Kidney (tissue), 14 donors: Measurements from ENCODE around the gene RAB11FIP2. TPM values are rescaled to one million over a fixed set of nuclear protein-coding genes. Genes with fewer than 3 reads are reported as not detected.

Experiments used
- DNase-seq, 5 donors: peaks; one replicate each; pipeline ENCODE4 v3.0.0-alpha.2; 2013 to 2020
- FAIRE-seq: peaks from 2 replicates; lab custom pipeline; 2012; peaks lifted over from hg19 to GRCh38; lab: Jason Lieb, UNC
- H3K27ac ChIP-seq, 2 donors: one replicate each; pipeline ENCODE4 v1.7.0; 2013; ENCODE audit warnings: low read depth in 2 of 2, low read length in 2 of 2, inconsistent platforms in 1 of 2
- H3K27me3 ChIP-seq: one replicate; pipeline ENCODE4 v1.7.1; 2013; ENCODE audit warnings: low read length, inconsistent platforms; ENCODE audit not compliant: control insufficient read depth, insufficient read depth
- H3K36me3 ChIP-seq, 3 donors: one replicate each; pipeline versions ENCODE4 v1.7.0 to v1.7.1; 2013; ENCODE audit warnings: low read length in 3 of 3, control low read depth in 1 of 3, inconsistent platforms in 1 of 3; ENCODE audit not compliant: insufficient read depth in 3 of 3, control insufficient read depth in 2 of 3
- H3K4me1 ChIP-seq, 3 donors: one replicate each; pipeline versions ENCODE4 v1.7.0 to v1.7.1; 2013; ENCODE audit warnings: low read length in 3 of 3, inconsistent platforms in 1 of 3, low read depth in 1 of 3; ENCODE audit not compliant: control insufficient read depth in 2 of 3, insufficient read depth in 2 of 3
- H3K4me3 ChIP-seq, 3 donors: one replicate each; pipeline versions ENCODE4 v1.7.0 to v1.8.1; 2013; ENCODE audit warnings: low read length in 3 of 3, control low read depth in 1 of 3, inconsistent platforms in 1 of 3
- H3K9ac ChIP-seq, 3 donors: one replicate each; pipeline versions ENCODE4 v1.7.0 to v1.7.1; 2013; ENCODE audit warnings: low read length in 3 of 3, control low read depth in 1 of 3, inconsistent platforms in 1 of 3
- H3K9me3 ChIP-seq, 3 donors: one replicate each; pipeline versions ENCODE4 v1.7.0 to v1.7.1; 2013; ENCODE audit warnings: low read length in 3 of 3, control low read depth in 1 of 3, inconsistent platforms in 1 of 3; ENCODE audit not compliant: control insufficient read depth in 2 of 3, insufficient read depth in 1 of 3
- intact Hi-C: fragments of 100-400 bp; cut with DNase I; formaldehyde crosslinking; loops from one replicate; pipeline ENCODE4 v1.11.1; 2022
- polyA plus RNA-seq: library from polyadenylated mRNA; stranded (reverse); fragments of 350-450 nt; fragmentation: Illumina TruSeq; extraction: RNeasy Lipid Tissue Mini Kit (QIAGEN cat#74804); gene quantifications from one replicate; pipeline ENCODE4 v1.2.3, GENCODE V29; 2014; ENCODE audit warnings: low read depth, low replicate concordance; ENCODE audit not compliant: insufficient read depth
- total RNA-seq: library from RNA; stranded (reverse); fragmentation: NEBNext Ultra II Directional; extraction: Animal tissue kit (Norgen Biotek cat#: 25700); gene quantifications from one replicate; pipeline ENCODE4 v1.2.1, GENCODE V29; 2021
- TF ChIP-seq, protein P1 (sequence below): IDR thresholded peaks from 3 replicates; pipeline ENCODE4 v1.5.1; 2012; ENCODE audit warnings: mild to moderate bottlenecking, moderate library complexity, borderline replicate concordance; ENCODE audit not compliant: insufficient read depth; ENCODE audit errors: extremely low read depth
- donor health status: control.
- donor health status: control.
- donor health status: control.
- donor health status: control.
- donor health status: control.
- donor health status: DM: yes; HTN: yes; CAD: no.
- donor health status: Normal renal cell carcinoma (clear cell type).

RAB11FIP2 gene
- total and polyA plus RNA-seq, 2 donors from 2014 or later = 8.2 to 50.4 TPM

DNA sequence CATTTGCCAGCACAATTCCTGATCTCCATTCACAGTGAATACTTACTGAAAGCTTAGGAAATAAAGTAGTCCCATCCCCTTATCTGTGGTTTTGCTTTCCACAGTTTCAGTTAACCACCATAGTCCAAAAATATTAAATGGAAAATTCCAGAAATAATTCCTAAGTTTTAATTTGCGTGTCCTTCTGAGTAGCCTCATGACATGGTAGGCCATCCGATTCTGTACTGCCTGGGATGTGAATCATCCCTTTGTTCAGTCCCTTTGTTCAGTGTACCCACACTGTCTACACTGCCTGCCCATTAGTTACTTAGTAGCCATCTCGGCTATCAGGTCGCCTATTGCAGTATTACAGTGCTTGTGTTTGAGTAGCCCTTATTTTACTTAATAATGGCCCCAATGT lies 14.2 kb downstream of the RAB11FIP2 start:
- no peaks in the 10 kb centered on the region for H3K27me3 ChIP-seq
- H3K4me1 ChIP-seq = peaks cover 0 to 3% (median 0%) of the 10 kb centered on the region in 3 donors
- intact Hi-C loops = no loop called here
- TF ChIP-seq, protein P1, sequence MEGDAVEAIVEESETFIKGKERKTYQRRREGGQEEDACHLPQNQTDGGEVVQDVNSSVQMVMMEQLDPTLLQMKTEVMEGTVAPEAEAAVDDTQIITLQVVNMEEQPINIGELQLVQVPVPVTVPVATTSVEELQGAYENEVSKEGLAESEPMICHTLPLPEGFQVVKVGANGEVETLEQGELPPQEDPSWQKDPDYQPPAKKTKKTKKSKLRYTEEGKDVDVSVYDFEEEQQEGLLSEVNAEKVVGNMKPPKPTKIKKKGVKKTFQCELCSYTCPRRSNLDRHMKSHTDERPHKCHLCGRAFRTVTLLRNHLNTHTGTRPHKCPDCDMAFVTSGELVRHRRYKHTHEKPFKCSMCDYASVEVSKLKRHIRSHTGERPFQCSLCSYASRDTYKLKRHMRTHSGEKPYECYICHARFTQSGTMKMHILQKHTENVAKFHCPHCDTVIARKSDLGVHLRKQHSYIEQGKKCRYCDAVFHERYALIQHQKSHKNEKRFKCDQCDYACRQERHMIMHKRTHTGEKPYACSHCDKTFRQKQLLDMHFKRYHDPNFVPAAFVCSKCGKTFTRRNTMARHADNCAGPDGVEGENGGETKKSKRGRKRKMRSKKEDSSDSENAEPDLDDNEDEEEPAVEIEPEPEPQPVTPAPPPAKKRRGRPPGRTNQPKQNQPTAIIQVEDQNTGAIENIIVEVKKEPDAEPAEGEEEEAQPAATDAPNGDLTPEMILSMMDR = no peak
- no peak overlapping the region for H3K9ac ChIP-seq
- no peaks in the 10 kb centered on the region for H3K9me3 ChIP-seq
- DNase-seq (no peak), FAIRE-seq (no peak)
- H3K4me3 ChIP-seq = no peak overlapping the region
- H3K36me3 ChIP-seq = peaks cover 0 to 2% (median 0%) of the 10 kb centered on the region in 3 donors
- no peak overlapping the region for H3K27ac ChIP-seq

DNA sequence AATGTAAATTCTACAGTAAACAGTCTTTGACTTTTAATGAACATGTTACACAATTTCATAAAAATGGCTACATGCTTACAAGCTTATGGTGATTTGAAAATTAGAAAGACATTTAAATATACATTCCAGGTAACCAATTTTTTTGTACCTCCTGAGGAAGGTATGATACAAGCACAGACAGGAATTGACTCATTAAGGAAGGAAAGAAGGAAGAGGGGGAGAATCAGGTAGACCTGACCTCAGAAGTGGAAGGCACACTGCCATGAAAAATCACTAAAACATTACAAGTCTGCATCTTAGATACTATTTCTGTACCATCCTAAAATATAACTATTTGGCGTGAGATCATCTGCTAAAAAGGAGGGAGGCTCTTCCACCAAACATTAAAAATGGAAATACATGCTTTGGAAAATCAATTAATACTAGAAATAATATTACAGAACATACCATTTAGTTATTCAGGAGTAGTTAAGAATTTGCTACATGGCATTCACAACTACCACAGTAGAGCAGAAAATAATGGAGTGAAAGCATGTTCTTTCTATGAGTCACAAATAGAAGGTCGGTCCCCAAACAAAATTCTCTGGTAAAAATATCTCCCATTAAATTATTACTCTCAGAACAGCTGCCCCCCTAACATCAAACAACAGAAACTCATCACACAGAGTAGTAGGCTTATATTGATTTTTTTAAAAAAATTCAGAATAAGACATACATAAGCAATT lies 15.2 kb downstream of the RAB11FIP2 start:
- FAIRE-seq (no peak), DNase-seq (no peak)
- H3K9me3 ChIP-seq = no peaks in the 10 kb centered on the region
- intact Hi-C loops = no loop called here
- H3K4me1 ChIP-seq = peaks cover 0 to 3% (median 0%) of the 10 kb centered on the region in 3 donors
- no peak overlapping the region for H3K4me3 ChIP-seq
- H3K9ac ChIP-seq = no peak overlapping the region
- H3K27me3 ChIP-seq = no peaks in the 10 kb centered on the region
- H3K27ac ChIP-seq = no peak overlapping the region
- peaks cover 0 to 2% (median 0%) of the 10 kb centered on the region in 3 donors for H3K36me3 ChIP-seq
- TF ChIP-seq, protein P1 = no peak

DNA sequence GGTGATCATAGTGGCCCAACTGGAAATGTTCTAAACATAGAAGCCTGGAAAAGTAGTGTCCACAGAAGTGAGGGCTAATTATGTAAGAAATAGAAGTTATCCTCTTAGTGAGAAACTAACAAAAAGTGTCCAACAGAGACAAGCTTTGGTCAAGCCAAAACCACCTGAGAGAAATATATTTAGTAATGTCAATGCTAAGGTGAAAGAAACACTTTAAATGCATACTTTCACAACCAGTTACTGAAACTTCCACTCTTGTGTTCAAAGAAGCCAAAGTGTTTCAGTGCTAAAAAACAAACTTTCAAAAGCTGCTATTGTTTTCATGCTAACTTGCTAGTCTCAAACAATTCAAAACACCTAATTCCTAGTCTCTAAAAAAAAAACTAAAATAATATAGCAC lies 18.1 kb downstream of the RAB11FIP2 start:
- intact Hi-C loops = no loop called here
- Histone ChIP-seq H3K4me3 (no peak overlapping the region), H3K27me3 (no peaks in the 10 kb centered on the region), H3K36me3 (peaks cover 0 to 2% (median 0%) of the 10 kb centered on the region in 3 donors), H3K4me1 (no peaks in the 10 kb centered on the region), H3K9ac (no peak overlapping the region), H3K27ac (no peak overlapping the region), H3K9me3 (no peaks in the 10 kb centered on the region)
- TF ChIP-seq, protein P1 = no peak
- no peak for DNase-seq
- FAIRE-seq = no peak
